ENCODE measurements around the gene SURF1. TPM values are rescaled to one million over a fixed set of nuclear protein-coding genes. Genes with fewer than 3 reads are reported as not detected.

SURF1 gene
- total RNA-seq, 4 donors from 2014 or later, result 13.0 to 34.7 (median 24.4) TPM

DNA sequence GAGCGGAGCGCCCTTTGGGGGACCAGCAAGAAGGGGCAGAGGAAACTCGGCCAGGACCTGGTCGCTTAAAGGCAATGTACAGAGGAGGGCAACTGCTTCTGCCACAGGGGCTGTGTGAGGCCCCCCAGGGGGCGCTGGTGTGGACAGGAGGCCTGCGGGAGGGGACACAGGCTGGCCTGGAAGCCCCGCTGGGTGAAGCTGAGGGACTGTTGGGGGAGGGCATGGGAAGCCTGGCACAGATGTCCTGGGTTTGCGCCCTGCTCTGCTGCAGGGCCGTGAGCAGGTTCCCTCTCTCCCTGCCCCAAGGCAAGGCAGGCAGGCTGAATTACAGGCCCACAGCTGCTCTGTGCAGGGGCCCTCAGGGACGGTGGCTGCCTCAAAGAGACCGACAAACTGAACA lies 13.7 kb downstream of the SURF1 start:
- Histone ChIP-seq H3K27ac (no peak overlapping the region), H3K4me1 (peaks cover 0 to 7% of the 10 kb centered on the region in 2 donors), H3K9me3 (no peaks in the 10 kb centered on the region), H3K27me3 (no peaks in the 10 kb centered on the region), H3K4me3 (no peak overlapping the region), H3K36me3 (no peaks in the 10 kb centered on the region)
- intact Hi-C loops (cut with DNase I; ENCODE audit: low total_unique reads), result no loop called here
- TF ChIP-seq POLR2A (IDR thresholded peaks at IDR 0.05) (no peak), CTCF (IDR thresholded peaks at IDR 0.05) (no peak)
- DNase-seq, result no peak

DNA sequence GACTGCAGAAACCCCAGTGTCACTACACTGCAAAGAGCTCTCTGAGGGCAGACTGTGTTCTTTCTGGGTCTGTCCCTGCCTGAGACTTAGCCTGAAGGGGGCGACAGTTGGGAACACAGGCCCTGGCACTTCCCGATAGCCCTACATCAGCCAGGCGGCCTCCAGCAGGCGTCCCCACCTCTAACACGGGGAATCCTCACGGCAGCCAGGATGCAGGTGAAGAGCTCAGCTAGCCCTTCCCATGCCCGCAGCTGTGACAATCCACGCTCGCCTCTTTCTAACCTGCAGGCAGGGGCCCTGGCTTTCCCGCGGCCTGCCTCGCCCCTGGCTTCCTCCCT lies 14.2 kb downstream of the SURF1 start:
- H3K27me3 ChIP-seq, result no peaks in the 10 kb centered on the region
- no peak overlapping the region for H3K4me3 ChIP-seq
- no peak overlapping the region for H3K27ac ChIP-seq
- H3K9me3 ChIP-seq, result no peaks in the 10 kb centered on the region
- TF ChIP-seq POLR2A (IDR thresholded peaks at IDR 0.05), result no peak
- no peak for TF ChIP-seq CTCF (IDR thresholded peaks at IDR 0.05)
- no peaks in the 10 kb centered on the region for H3K36me3 ChIP-seq
- no peak for DNase-seq
- intact Hi-C loops (cut with DNase I; ENCODE audit: low total_unique reads), result no loop called here
- H3K4me1 ChIP-seq, result peaks cover 0 to 7% of the 10 kb centered on the region in 2 donors

- no peaks in the 10 kb centered on the region for H3K9me3 ChIP-seq
- H3K27me3 ChIP-seq, result no peaks in the 10 kb centered on the region
- intact Hi-C loops (cut with DNase I; ENCODE audit: low total_unique reads), result no loop called here
- DNase-seq, result no peak
- no peak for TF ChIP-seq POLR2A (IDR thresholded peaks at IDR 0.05)
- TF ChIP-seq CTCF (IDR thresholded peaks at IDR 0.05), result no peak
- H3K4me3 ChIP-seq, result no peak overlapping the region
- no peak overlapping the region for H3K27ac ChIP-seq
- H3K4me1 ChIP-seq, result peaks cover 0 to 7% of the 10 kb centered on the region in 2 donors
- H3K36me3 ChIP-seq, result no peaks in the 10 kb centered on the region
Observed at GRCh38 chr9:133341369-133342068, 14.8 kb downstream of the SURF1 start.

DNA sequence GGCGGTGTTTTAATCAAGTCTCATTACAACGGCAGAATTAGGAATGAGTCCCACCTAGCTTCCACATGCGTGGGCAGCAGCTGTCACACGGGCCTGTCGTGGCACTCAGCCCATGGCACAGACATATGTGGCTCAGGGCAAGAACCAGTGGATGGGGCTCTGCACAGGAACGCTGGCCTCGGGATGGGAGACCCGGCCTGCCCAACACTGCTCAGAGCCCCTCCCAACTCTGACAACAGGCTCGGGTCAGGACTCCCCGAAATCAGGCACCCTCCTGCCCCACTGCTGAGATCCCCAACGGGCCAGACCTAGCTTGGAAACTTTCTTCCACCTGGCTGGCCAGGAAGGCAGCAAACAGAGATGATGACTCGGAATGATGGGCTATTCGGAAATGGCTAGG lies 15.4 kb downstream of the SURF1 start:
- no peak overlapping the region for H3K27ac ChIP-seq
- intact Hi-C loops (cut with DNase I; ENCODE audit: low total_unique reads), result no loop called here

More for the DNA sequence above, 15.4 kb downstream of the SURF1 start:
- TF ChIP-seq CTCF (IDR thresholded peaks at IDR 0.05) (no peak), POLR2A (IDR thresholded peaks at IDR 0.05) (no peak)
- no peak for DNase-seq
- Histone ChIP-seq H3K9me3 (no peaks in the 10 kb centered on the region), H3K4me1 (peaks cover 0 to 4% of the 10 kb centered on the region in 2 donors), H3K27me3 (no peaks in the 10 kb centered on the region), H3K4me3 (no peak overlapping the region), H3K36me3 (no peaks in the 10 kb centered on the region)
